ENCODE measurements around the gene SLC25A45.
"Not testable (repeated sequence)": the region's sequence is repeated elsewhere in the genome, so short reads cannot be mapped to it uniquely, and the experiment has no call there.

The SLC25A45 gene

DNA sequence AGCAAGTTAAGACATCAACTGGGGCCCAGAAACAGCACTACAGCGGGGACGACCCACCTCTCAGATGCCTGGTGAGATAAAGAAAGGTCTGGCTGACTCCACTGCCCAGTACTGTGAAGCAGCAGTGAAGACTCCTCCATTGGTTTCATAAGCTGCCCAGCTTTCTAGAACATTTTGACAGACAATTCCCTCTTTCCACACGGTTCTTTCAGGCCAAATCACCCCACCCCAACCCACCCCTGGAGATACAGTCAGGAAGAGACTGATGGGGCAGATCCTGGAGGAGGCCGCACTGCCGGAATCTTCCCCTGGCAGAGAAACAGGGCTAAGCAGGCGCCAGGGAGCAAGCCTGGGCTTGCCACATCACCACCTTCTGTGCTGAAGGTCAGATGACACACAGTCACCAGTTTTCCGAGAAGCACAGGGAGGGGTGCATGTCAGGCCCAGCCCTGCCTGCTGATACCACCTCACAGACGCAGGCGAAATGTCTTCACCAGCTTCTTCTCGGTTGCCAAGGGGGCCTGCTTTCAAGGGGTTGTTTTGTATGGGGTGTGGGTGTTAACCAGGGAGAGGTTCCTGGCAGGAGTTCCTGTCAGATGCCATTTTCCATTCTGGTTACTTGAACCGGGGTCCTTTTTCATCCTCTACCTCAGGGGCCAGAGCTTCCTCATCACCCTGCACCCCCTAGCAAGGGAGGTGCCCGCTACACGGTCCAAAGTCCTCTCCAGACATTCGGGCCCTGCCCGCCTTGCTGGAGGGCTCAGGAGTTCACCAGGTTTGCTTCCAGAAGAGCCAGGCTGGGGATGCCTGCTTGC lies 38.7 kb upstream of the SLC25A45 start:
- peak; percentile 99 for DNase-seq

DNA sequence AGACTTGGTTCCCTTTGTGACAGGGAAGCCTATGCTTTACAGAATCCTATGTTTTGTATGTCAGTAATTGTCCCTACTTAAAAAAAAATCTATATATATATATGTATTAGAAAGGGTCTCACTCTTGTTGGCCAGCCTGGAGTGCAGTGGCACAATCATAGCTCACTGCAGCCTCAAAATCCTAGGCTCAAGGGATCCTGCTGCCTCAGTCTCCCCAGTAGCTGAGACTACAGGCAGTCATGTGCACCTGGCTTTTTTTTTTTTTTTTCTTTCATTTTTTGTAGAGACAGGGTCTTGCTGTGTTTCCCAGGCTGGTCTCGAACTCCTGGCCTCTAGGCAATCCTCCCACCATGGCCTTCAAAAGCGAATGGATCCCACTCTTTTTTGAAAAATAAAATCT lies 38.1 kb upstream of the SLC25A45 start:
- DNase-seq = no peak

DNA sequence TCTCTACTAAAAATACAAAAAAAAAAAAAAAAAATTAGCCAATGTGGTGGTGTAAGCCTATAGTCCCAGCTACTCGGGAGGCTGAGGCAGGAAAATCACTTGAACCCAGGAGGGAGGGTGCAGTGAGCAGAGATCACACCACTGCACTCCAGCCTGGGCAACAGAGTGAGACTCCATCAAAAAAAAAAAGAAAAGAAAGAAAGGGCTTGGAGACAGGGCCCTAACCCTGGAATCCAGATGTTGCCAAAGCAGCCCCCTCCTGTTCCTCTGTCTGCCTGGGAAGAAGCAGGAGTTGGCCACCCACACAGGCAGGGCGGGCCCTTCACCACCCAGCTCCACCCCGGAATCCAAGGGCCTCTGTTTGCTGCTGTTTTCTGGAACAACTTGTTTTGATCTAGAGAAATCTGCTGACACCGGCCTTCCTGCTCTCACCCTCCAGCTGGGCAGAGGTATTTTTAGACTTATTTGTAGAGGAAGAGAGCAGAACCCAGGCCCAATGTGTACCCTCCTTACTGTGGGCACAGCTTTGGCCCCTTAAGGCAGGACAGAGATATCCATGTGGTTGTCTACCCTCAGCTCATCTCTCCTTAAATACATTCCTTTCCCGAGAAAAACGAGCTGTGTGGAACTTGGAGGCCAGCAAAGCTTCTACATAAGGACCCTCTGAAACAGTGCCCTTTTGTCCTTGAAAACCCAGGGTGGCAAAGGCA lies 37.5 kb upstream of the SLC25A45 start:
- peak; percentile 92 for DNase-seq

DNA sequence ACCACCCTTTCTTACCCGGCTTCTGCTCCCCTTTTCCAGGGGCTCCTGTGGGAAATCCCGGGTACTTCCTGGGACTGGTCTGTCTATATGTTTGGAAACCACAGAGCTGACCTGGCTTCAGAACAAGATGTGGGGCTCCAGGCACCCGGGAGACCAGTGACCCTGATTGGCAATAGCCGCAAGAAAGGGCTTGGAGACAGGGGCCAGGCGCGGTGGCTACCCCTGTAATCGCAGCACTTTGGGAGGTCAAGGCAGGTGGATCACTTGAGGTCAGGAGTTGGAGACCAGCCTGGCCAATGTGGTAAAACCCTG lies 37.0 kb upstream of the SLC25A45 start:
- no peak for DNase-seq

DNA sequence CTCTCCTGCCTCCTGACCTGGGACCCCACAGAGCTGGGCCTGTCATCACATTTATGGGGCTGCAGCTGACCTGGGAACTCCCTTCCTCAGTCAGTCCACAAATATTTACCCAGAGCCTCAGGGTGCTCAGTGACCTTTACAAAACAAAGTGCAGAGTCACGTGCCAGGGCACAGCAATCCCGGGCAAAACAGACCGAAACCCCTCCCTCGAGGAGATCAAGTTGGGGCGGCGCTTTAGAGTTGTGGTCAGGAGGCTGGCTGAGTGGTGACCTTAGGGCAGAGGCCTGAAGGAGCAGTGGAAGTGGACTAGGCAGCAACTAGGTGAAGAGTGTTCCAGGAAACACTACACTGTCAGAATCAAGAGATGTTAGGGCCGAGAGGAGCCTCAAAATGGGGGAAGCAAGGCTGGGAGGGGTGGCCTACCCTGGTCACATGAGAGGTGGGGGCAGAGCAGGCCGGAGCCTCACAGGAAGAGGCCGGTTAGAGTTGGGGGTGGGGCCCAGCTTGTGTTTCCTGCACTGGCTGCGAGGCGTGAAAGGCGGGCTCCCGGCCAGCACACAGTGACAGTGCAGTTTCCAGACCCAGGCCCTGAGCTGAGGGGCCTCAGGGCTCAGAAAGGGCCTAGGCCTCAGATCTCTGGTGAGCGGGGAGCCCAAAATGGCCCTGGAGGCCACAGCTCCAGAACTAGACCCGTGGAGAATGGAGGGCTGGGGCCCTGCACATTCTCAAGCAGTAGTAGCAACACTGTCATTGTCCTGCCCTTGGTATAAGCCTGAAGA lies 36.4 kb upstream of the SLC25A45 start:
- DNase-seq = peak; percentile 98

DNA sequence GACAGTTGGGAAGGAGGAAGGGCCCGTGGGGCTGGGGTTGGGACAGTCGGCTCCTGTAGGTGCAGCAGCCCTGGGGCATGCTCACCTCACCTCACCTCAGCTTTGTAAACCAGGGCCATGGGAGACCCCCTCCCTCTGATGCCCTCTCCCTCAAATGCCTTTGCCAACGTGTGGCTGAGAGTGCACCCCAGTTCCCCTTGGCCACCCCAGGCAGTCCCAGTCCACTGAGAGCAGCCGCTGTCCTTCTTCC lies 35.9 kb upstream of the SLC25A45 start:
- no peak for DNase-seq

DNA sequence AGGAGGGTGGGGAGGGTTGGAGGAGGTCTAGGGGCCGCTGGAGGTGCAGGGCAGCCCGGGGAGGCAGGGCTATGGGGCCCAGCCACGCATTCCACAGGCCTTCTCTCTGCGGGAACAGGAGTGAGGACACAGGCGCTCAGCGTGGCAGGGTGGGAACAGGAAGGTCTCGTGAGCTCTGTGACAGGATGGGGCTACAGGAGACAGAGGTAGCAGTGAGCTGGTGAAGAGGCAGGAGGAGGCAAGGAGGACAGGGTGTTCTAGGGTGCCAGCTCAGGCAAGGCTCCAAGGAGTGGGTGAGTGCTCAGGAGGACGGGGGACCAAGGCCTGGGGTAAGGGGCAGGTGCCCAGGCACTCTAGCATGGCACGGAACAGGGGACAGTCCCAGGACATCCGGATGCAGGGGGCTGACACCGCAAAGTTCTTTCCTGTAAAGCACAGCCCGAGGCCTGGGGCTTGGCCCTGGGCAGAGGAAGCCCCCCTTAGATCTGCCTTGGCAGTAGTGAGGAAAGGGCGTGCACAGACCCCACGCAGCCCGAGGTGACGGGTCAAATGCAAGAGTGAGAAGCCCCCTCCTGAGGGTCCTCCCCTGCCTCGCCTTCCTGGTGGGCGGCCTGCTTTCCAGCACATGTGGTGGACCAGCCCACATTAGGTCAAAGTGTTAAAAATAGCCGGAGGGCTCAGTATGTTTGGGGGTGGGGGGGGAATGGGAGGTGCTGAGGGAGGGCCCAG lies 35.4 kb upstream of the SLC25A45 start:
- peak; percentile 41 for DNase-seq

DNA sequence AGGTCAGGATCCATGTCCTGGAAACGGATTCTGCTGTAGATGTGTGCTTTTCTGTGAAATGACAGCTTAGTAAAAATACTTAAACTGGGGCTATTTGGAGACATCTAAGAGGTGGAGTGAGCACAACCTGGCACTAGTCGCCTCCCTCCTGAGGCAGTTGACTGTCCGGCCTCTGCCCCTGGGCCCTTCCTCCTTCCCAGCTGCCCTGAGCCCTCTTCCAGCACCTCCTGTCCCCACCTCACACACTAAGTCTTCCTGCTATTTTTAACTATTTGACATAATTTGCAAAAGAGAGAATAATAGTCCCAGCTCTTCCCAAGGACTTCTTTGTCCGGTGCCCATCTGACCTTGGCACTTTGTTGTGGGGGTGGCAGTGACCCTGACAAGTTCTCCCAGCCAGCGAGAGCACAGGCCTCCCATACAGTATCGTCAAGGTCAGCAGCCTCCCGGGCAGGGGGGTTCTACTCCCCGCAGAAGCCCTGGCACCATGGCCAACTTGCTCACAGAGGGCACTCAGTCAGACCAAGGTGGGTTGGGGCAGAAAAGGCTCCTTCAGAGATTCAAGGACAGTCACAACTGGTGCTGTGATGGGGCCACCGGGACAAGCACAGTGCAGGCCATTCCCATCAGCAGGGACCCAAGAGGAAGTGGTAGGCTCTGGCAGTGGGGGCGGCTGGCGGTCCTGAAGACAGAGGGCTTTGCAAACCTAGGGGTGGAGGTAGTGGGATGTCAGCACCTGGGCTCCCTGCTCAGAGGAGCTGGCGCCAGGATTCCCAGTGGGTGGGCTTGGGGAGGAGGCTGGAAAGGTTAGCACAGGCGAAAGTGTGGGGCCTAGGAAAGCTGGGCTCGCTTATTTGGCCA lies 34.6 kb upstream of the SLC25A45 start:
- DNase-seq = peak; percentile 42

DNA sequence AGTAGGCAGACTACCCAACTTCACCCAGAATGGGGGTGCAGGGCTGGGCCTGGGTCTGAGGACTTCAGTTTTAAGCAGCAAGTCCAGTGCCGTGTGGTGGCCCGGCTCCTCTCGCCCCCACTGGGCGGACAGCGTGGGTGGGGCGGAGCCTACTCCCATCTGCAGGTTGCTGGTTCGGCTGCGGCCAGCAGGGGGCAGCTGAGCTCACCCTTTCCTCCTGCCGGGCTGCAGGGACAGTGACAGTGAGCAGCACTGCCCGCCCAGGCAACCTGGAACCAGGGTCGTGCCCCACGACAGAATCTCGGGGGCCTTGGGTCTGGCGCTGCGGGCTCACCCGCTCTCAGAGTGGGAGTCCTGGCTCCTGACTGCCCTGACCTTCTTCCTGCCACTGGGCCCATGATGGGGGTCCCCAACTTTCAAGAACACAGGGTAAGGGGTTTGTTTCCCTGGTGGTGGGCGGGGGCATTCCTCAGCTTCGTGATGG lies 33.9 kb upstream of the SLC25A45 start:
- peak; percentile 89 for DNase-seq

DNA sequence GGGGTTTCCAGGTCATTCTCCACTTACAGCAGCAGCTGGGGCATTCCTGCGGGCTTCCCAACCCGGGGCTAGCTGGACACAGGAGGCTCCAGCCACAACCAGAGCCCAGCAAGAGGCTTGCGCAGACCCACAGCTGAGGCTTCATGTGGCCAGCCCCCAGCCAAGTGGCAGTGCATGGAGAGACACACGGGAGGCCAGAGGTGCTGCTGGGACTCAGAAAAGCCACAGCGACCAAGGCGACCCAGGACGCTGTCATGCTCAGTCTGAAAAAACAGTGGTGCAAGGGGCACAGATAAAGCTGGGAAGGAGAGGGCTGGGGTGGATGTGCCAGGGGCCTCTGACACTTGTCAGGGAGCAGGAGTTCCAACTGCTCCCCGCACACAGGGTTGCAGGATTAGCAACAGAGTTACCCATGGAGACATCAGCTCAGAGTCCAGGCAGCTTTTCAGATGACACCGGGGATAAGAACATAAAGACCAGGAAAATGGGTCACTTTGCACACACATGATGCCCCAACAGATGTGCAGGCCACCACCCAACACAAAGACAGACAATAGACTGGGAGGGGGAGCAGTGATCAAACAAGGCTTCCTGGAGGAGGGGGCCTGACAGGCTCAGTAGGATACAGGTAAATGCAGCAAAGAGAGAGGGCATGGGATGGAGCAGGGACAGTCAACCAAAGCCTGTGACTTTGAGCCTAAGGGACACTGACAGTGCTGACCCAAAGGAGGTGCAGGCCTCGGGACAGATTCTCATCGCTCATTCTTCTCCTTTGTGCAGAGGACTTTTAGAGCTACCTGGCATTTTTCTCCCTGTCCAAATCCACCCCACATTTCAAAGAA lies 33.3 kb upstream of the SLC25A45 start:
- no peak for DNase-seq

DNA sequence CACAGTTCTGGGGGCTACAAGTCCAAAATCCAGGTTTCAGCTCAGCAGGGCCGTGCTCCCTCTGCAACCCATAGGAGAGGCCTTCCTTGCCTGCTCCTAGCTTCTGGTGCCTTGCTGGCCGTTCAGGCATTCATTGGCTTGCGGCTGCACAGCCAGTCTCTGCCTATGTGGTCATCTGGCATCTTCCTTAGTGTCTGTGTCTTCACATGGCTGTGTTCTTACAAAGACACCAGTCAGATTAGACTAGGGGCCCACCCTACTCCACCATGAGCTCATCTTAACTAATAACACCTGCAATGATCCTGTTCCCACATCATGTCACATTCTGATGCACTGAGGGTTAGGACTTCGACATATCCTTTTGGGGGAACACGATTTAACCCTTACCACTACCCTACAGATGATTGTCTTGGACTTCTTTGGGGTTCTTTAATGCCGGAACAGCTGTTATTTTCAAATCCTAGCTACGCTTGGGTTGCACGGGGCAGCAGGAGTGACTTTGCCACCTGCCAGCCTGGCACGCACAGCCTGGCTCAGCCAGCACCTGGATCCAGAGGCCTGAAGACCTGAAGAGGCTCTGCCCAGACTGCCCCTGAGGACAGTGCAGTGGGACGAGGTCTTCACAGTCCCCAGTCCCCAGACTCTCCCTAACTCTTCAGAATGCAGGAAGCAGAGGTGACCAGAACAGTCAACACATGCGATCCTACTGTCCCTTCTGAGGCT lies 32.5 kb upstream of the SLC25A45 start:
- no peak for DNase-seq

DNA sequence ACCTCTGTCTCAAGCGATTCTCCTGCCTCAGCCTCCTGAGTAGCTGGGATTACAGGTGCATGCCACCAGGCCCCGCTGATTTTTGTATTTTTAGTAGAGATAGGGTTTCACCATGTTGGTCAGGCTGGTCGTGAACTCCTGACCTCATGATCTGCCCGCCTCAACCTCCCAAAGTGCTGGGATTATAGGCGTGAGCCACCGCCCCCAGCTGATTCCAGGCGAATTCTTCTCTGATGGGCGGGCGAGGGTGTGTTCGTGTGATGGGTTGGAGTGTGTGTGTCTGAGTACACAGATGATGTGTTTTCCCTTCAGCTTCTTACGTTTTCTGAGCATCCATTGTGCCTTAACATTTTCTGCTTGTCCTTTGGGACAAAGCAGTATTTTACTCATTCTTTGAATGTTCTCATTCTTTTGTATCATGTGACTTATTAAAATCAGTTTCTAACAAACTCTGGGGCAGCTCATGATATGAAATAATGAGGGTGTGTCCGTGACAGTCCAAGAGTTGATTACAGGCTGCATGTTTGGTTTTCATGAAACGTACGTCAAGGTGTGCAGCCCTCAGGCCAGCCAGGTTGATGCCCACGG lies 30.7 kb upstream of the SLC25A45 start:
- DNase-seq = not testable (repeated sequence)

DNA sequence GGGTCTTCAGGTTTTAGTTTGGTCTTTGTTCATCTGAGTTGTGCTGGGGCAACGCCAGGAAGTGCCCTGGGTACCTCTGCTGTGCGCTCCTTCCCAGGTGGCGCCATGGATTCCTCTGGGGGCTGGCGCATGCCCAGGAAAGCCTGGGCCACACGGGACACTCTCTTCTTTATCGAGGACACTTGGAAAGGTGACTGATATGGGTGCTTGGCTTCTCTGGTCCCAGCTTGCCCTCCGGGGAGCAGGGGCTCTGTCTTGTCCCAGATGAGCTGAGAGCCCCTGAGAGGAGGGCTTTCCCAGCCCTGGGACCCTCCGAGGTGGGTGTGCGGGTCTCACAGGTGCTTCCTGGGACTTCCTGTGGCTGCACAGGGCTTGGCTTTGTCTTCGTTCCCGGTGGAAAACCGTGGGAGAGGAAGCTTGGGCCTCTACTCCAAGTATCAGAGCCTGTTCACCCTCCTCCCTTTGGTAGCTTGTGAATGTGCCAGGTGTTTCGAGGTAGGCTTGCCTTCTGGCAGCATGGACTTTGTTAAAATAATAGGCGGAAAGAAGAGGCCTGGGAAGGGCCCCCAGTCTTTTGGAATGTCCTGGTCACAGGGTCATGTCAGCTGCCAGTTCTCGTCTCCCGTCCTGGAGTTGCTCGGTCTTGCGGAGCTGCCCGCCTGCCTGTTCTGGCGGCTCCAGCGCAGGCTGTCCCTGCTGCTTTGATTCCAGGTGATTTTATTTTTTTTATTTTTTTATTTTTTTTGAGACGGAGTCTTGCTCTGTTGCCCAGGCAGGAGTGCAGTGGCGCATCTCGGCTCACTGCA lies 30.0 kb upstream of the SLC25A45 start:
- no peak for DNase-seq

DNA sequence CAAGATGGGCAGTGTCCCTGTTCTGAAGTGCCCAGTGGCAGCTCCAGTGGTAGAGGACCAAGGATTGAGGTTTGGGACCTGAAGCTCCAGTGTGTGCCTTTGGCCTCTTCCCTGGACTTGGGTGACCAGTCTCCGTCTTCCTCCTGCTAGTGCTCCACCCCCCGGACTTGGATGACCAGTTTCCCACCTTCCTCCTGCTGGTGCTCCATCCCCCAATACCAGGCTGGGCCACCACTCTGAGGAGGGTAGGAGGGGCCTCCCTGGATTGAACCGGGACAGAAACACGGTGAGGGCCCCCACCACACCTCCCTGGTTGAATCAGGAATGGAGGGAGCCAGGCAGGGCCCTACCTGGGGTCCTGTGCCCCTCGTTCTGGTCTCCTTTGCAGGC lies 29.2 kb upstream of the SLC25A45 start:
- no peak for DNase-seq

DNA sequence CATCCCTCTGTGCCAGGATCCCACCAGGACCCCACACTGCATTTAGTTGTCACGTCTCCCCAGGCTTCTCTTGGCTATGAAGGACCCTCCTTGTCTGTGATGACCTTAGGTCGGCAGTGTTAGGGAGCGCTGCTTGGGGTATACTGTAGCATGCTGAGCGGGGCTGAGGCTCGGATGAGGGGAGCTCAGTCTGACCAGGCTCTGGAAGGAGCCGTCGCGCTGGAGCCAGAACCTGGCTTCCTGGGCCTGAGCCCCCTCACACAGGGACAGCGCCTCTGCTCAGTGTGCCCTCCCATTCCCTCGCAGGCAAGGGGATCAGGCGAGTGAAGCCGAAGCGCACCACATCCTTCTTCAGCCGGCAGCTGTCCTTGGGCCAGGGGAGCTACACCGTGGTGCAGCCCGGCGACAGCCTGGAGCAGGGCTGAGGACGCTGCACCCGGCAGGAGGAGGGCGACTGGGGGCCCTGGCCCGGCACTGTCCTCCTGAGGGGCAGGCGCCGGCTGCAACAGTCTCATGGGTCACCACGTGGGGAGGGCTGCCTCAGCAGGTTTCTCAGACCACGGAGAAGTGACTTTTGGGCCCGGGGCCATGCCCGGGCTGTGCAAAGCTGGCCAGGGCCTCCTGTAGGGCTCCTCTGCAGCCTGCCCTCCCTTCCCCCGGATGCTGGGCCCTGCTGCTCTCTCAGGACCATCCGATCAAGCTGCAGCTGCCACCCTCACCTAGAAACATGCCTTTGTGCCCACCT lies 28.7 kb upstream of the SLC25A45 start:
- no peak for DNase-seq

DNA sequence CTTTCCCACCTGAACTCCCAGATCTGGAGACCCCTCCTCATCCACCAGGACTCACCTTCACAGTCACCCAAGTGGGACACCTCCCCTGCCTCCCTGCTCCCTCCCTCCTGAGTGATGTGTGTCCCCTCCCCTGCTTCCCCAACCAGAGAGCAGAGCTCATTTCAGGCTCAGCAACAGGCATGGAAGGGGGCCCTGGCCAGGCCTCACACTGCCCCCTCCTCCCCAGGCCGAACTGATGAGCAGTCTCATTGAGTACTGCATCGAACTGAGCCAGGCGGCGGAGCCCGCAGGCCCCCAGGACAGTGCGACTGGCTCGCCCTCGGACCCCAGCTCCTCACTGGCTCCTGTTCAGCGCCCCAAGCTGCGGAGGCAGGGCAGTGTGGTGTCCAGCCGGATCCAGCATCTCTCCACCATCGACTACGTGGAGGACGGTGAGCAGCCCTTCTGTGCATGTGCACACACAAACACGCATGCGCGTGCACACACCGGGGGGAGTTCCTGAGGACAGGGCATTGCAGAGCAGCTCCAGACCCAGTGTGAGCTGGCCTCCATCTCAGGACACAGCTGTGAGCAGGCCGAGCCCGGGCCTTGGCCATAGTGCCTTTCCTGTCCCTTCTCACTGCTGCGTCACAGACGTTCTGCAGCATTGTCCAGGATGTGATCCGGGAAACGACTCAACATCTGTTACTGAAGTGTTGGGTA lies 22.3 kb upstream of the SLC25A45 start:
- no peak for DNase-seq

DNA sequence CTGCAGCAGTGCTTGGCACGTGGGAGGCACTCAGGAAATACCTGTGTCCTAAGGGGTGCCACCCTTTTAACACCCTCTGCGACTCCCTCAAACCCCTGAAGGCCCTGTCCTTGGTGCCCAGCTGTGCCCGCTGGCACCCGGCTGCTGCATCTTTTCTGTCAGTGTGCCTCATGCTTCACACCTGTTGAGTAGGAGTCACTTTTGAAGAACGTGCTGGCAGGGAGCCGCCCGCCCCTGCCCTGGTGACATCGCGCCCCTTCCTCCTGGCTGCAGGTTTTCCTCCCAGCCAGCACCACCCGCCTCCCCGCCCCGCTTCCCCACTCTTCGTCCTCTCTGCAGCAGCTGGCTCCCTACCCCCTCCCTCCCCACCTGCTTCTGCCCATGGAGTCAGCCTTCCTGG lies 21.8 kb upstream of the SLC25A45 start:
- no peak for DNase-seq

DNA sequence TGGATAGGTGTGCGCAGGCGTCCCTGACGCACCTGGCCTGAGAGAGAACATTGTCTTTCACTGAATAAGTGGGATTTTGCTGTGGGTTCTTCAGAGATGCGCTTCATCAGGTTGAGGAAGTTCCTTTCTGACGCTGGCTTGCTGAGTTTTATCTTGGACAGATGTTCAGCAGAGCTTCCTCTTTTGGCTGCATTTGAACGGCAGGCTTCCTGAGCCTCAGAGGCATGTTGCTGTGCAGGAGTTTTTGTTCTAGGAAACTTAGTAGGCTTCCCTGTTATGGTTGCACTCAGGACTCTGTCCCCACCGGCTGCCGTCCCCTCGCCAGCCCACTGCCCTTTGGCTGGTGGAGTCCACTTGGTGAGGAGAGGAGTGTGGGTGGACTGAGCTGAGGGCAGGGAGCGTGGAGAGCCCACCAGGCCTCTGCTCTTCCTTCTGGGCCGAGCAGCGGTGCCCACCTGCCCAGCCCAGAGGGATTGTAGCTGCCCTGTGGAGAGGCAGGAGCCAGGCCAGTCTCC lies 21.2 kb upstream of the SLC25A45 start:
- peak; percentile 60 for DNase-seq

Measured in hematopoietic multipotent progenitor cell treated with erythropoietin and hydrocortisone succinate and interleukin-3 and kit ligand, for 8 days (in vitro differentiated cells).